Suprapubic skin (tissue), 4 donors: ENCODE results near the gene KCNH5.

Experiments used
- CTCF ChIP-seq, 2 donors: fragments of 200-600 bp in 1 of 2; fragments of 450-650 bp in 1 of 2; sonication (generic) in 1 of 2; IDR thresholded peaks; one replicate each; pipeline ENCODE4 v1.5.1; 2016 to 2019; ENCODE audit warnings: antibody characterized with exemption in 2 of 2, mild to moderate bottlenecking in 1 of 2, moderate library complexity in 1 of 2
- EP300 ChIP-seq: sonication (generic); formaldehyde crosslinking; IDR thresholded peaks from one replicate; pipeline ENCODE4 v1.6.1; 2017; ENCODE audit warnings: antibody characterized with exemption
- POLR2A ChIP-seq, 2 donors: fragments of 450-650 bp; IDR thresholded peaks; one replicate each; pipeline ENCODE4 v1.6.1; 2017; ENCODE audit warnings: antibody characterized with exemption in 2 of 2, mild to moderate bottlenecking in 2 of 2, moderate library complexity in 2 of 2
- POLR2AphosphoS5 ChIP-seq, 3 donors: sonication (generic); formaldehyde crosslinking; IDR thresholded peaks; one replicate each; pipeline ENCODE4 v1.6.1; 2017; ENCODE audit warnings: antibody characterized with exemption in 3 of 3

GRCh38 chr14:62684376-62684775, 360.9 kb downstream of the KCNH5 start:
- no peak for TF ChIP-seq CTCF (IDR thresholded peaks at IDR 0.05)
- no peak for TF ChIP-seq POLR2AphosphoS5 (IDR thresholded peaks at IDR 0.05)
- no peak for TF ChIP-seq POLR2A (IDR thresholded peaks at IDR 0.05)
- TF ChIP-seq EP300, result no peak
